Keratinocyte (primary cell): Measurements from ENCODE around the gene DEXI. TPM values are rescaled to one million over a fixed set of nuclear protein-coding genes. Genes with fewer than 3 reads are reported as not detected.

Experiments
- DNase-seq: peaks from one replicate; pipeline ENCODE4 v3.0.0-alpha.2; 2011; ENCODE audit warnings: low read depth, missing footprints, low spot score
- FAIRE-seq: peaks from 2 replicates; lab custom pipeline; 2011; peaks lifted over from hg19 to GRCh38; lab: Jason Lieb, UNC
- H2AFZ ChIP-seq: 2 replicates; pipeline ENCODE4 v1.6.0; 2012; ENCODE audit warnings: low read length, control low read depth, inconsistent platforms; ENCODE audit not compliant: control insufficient read depth
- H3K27ac ChIP-seq: 2 replicates; pipeline ENCODE4 v1.5.1; 2011; ENCODE audit warnings: low read length; ENCODE audit not compliant: control insufficient read depth, insufficient read depth
- H3K27me3 ChIP-seq: 3 replicates; pipeline ENCODE4 v1.6.0; 2011; ENCODE audit warnings: low read length; ENCODE audit not compliant: control insufficient read depth, insufficient read depth; ENCODE audit errors: extremely low read depth
- H3K36me3 ChIP-seq, 2 experiments: 2 replicates in 1 of 2; 3 replicates in 1 of 2; pipeline ENCODE4 v1.5.1; 2011; ENCODE audit warnings: low read length in 2 of 2, mild to moderate bottlenecking in 1 of 2; ENCODE audit not compliant: control insufficient read depth in 2 of 2, insufficient read depth in 2 of 2; ENCODE audit errors: extremely low read depth in 1 of 2
- H3K4me1 ChIP-seq: 3 replicates; pipeline ENCODE4 v1.5.1; 2011; ENCODE audit warnings: low read length; ENCODE audit not compliant: control insufficient read depth, insufficient read depth; ENCODE audit errors: extremely low read depth
- H3K4me2 ChIP-seq: 3 replicates; pipeline ENCODE4 v1.6.0; 2011; ENCODE audit warnings: low read depth, low read length; ENCODE audit not compliant: control insufficient read depth, insufficient read depth; ENCODE audit errors: extremely low read depth
- H3K4me3 ChIP-seq, 3 experiments: fragments of 200-600 bp in 1 of 3; sonication (generic) in 1 of 3; 2 replicates in 2 of 3; 3 replicates in 1 of 3; pipeline ENCODE4 v1.5.1; 2011 to 2016; ENCODE audit warnings: low read length in 3 of 3, mild to moderate bottlenecking in 3 of 3, control low read depth in 2 of 3, inconsistent platforms in 1 of 3, low read depth in 1 of 3, mixed read lengths in 1 of 3, mixed run types in 1 of 3, moderate library complexity in 1 of 3; ENCODE audit not compliant: control insufficient read depth in 2 of 3, insufficient read depth in 2 of 3; ENCODE audit errors: extremely low read depth in 1 of 3
- H3K79me2 ChIP-seq: 2 replicates; pipeline ENCODE4 v1.6.0; 2012; ENCODE audit warnings: low read length; ENCODE audit not compliant: control insufficient read depth, insufficient read depth
- H3K9ac ChIP-seq: 3 replicates; pipeline ENCODE4 v1.6.0; 2011; ENCODE audit warnings: low read length; ENCODE audit not compliant: control insufficient read depth, insufficient read depth; ENCODE audit errors: extremely low read depth
- H3K9me1 ChIP-seq: 3 replicates; pipeline ENCODE4 v1.6.0; 2011; ENCODE audit warnings: low read length; ENCODE audit not compliant: control insufficient read depth, insufficient read depth; ENCODE audit errors: extremely low read depth
- H3K9me3 ChIP-seq: 2 replicates; pipeline ENCODE4 v1.5.1; 2012; ENCODE audit warnings: low read depth, low read length; ENCODE audit not compliant: control insufficient read depth
- H4K20me1 ChIP-seq: 3 replicates; pipeline ENCODE4 v1.6.0; 2011; ENCODE audit warnings: low read length; ENCODE audit not compliant: control insufficient read depth, insufficient read depth; ENCODE audit errors: extremely low read depth
- CTCF ChIP-seq, 3 experiments: IDR thresholded peaks in 1 of 3; conservative IDR thresholded peaks in 1 of 3; optimal IDR thresholded peaks in 1 of 3; 2 replicates in 2 of 3; 3 replicates in 1 of 3; pipeline versions ENCODE3 to v1.5.1; 2011; ENCODE audit warnings: low read length in 3 of 3, mild to moderate bottlenecking in 3 of 3, moderate library complexity in 2 of 3, control low read depth in 1 of 3, inconsistent platforms in 1 of 3; ENCODE audit not compliant: insufficient read depth in 2 of 3; ENCODE audit errors: extremely low read depth in 1 of 3
- EZH2 ChIP-seq: IDR thresholded peaks from one replicate; pipeline ENCODE4 v1.6.1; 2012; ENCODE audit warnings: inconsistent platforms, mild to moderate bottlenecking, low read length, moderate library complexity
- dilution Hi-C: fragments of 300-500 bp; cut with MboI; formaldehyde crosslinking; loops from one replicate; pipeline ENCODE4 v1.7.0; 2020; ENCODE audit warnings: low sequenced_read_pairs; ENCODE audit not compliant: extremely low pct_ligation_motif_present
- polyA plus RNA-seq, 5 experiments: library from polyadenylated mRNA; depleted of rRNA in 3 of 5; stranded (reverse) in 3 of 5; stranded (forward) in 1 of 5; unstranded in 1 of 5; fragments of >200 nt; gene quantifications; 1 replicate in 1 of 5; 2 replicates in 3 of 5; 3 replicates in 1 of 5; pipeline versions ENCODE4 v1.2.1 to v1.2.3, GENCODE V29; 2011 to 2012; ENCODE audit warnings: missing spikeins in 2 of 5, low read depth in 1 of 5, low replicate concordance in 1 of 5

Gene DEXI
- polyA plus RNA-seq, 1 donor (not counting 4 experiments of a cell fraction or from before 2014, with no cell fraction given), result 25.9 TPM

- FAIRE-seq (no peak), DNase-seq (no peak)
- dilution Hi-C loops, result no loop called here
- Histone ChIP-seq H3K27ac (peak overlapping the region; percentile 52), H4K20me1 (peaks cover 5% of the 10 kb centered on the region), H3K9ac (no peak overlapping the region), H3K9me1 (peaks cover 3% of the 10 kb centered on the region), H2AFZ (no peak overlapping the region), H3K4me2 (peak overlapping the region; percentile 17), H3K9me3 (no peaks in the 10 kb centered on the region), H3K79me2 (peaks cover 16% of the 10 kb centered on the region), H3K27me3 (no peaks in the 10 kb centered on the region), H3K4me3 (no peak overlapping the region), H3K4me1 (peaks cover 23% of the 10 kb centered on the region), H3K36me3 (peaks cover 1 to 4% of the 10 kb centered on the region in 2 experiments)
- TF ChIP-seq EZH2 (no peak), CTCF (optimal IDR thresholded peaks at IDR 0.05 in 1 of 3, IDR thresholded peaks at IDR 0.05 in 1 of 3, conservative IDR thresholded peaks at IDR 0.05 in 1 of 3; ENCODE audit: extremely low read depth in 1 of 3, insufficient read depth in 2 of 3, low read length in 3 of 3) (no peak)
Measured at GRCh38 chr16:10957771-10958482, 15.7 kb upstream of the DEXI start.

GRCh38 chr16:10954903-10955302 lies 12.6 kb upstream of the DEXI start:
- peaks cover 10% of the 10 kb centered on the region for H4K20me1 ChIP-seq
- no peak overlapping the region for H2AFZ ChIP-seq
- no peak overlapping the region for H3K27ac ChIP-seq
- peaks cover 4% of the 10 kb centered on the region for H3K9me1 ChIP-seq
- DNase-seq (no peak), FAIRE-seq (no peak)
- H3K36me3 ChIP-seq, result peaks cover 0 to 4% of the 10 kb centered on the region in 2 experiments
- H3K27me3 ChIP-seq, result no peaks in the 10 kb centered on the region
- peaks cover 23% of the 10 kb centered on the region for H3K4me1 ChIP-seq
- dilution Hi-C loops, result no loop called here
- H3K79me2 ChIP-seq, result peaks cover 31% of the 10 kb centered on the region
- no peak overlapping the region for H3K4me3 ChIP-seq
- H3K9ac ChIP-seq, result no peak overlapping the region
- TF ChIP-seq CTCF (optimal IDR thresholded peaks at IDR 0.05 in 1 of 3, IDR thresholded peaks at IDR 0.05 in 1 of 3, conservative IDR thresholded peaks at IDR 0.05 in 1 of 3; ENCODE audit: extremely low read depth in 1 of 3, insufficient read depth in 2 of 3, low read length in 3 of 3) (no peak), EZH2 (no peak)
- H3K4me2 ChIP-seq, result no peak overlapping the region
- no peaks in the 10 kb centered on the region for H3K9me3 ChIP-seq
